OCI-LY3 (cell line): Measurements from ENCODE around the gene FAM184B.

Source experiments
- EZH2phosphoT487 ChIP-seq: fragments of 200-600 bp; shearing (Covaris generic); IDR thresholded peaks from 2 replicates; pipeline ENCODE4 v1.6.1; 2018; ENCODE audit warnings: antibody characterized with exemption, mixed run types, low read depth
- TF ChIP-seq, protein P1 (sequence below): fragments of 200-600, 300-600 bp; sonication (generic); IDR thresholded peaks from 2 replicates; pipeline ENCODE4 v1.5.1; 2014; ENCODE audit warnings: antibody characterized with exemption, low read length, low read depth

DNA sequence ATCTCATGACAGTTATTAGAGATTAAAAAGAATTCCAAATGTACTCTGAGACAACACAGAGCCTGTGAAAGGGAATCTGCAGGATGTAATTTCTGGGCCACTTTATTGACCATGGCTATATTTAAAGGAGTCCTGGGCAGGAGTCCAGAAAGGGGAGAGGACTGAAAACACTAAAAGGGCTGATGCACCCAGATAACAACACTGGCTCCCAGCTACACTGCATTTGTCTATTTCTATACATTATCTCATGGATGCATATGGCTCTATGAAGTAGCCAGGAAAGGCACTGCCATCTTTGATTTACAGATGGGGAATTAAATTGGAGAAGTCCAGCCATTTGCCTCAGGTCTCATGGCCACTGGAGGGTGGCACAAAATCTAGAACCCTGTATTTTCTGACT is 111.0 kb downstream of the FAM184B start:
- TF ChIP-seq, protein P1, sequence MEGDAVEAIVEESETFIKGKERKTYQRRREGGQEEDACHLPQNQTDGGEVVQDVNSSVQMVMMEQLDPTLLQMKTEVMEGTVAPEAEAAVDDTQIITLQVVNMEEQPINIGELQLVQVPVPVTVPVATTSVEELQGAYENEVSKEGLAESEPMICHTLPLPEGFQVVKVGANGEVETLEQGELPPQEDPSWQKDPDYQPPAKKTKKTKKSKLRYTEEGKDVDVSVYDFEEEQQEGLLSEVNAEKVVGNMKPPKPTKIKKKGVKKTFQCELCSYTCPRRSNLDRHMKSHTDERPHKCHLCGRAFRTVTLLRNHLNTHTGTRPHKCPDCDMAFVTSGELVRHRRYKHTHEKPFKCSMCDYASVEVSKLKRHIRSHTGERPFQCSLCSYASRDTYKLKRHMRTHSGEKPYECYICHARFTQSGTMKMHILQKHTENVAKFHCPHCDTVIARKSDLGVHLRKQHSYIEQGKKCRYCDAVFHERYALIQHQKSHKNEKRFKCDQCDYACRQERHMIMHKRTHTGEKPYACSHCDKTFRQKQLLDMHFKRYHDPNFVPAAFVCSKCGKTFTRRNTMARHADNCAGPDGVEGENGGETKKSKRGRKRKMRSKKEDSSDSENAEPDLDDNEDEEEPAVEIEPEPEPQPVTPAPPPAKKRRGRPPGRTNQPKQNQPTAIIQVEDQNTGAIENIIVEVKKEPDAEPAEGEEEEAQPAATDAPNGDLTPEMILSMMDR: no peak
- no peak for TF ChIP-seq EZH2phosphoT487
